Measurements from ENCODE around the gene PRSS8.
"Not testable (repeated sequence)": the region's sequence is repeated elsewhere in the genome, so short reads cannot be mapped to it uniquely, and the experiment has no call there.

The PRSS8 gene

DNA sequence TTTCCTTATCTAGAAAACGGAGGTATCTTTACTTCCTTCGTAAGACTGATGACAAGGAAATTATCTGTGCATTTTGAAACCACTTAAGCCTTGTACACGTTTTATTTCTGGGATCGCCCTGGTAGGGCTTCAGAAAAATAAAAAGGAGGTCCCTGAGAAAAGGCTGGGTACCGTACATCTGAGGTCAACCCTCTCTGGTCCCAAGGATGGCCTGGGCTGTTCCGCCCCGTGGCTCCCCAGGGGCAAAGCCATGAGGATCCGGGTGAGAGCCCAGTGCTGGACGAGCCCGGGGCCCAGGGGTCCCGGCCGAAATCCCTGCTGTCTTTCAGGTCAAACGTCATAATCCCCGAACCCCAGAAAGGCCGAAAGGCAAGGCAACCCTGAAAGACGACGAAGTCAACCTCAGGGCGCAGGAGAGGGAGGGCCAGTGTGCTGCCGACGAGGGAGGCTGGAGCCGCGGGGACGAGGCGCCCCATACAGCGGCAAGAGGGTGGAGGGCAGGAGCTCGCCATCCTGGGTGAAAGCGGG is 43.8 kb upstream of the PRSS8 start:
- peak overlapping the region; percentile 93 for H3K27ac ChIP-seq
- no peak for TF ChIP-seq ZFX (IDR thresholded peaks at IDR 0.05)
- TF ChIP-seq, protein P1, sequence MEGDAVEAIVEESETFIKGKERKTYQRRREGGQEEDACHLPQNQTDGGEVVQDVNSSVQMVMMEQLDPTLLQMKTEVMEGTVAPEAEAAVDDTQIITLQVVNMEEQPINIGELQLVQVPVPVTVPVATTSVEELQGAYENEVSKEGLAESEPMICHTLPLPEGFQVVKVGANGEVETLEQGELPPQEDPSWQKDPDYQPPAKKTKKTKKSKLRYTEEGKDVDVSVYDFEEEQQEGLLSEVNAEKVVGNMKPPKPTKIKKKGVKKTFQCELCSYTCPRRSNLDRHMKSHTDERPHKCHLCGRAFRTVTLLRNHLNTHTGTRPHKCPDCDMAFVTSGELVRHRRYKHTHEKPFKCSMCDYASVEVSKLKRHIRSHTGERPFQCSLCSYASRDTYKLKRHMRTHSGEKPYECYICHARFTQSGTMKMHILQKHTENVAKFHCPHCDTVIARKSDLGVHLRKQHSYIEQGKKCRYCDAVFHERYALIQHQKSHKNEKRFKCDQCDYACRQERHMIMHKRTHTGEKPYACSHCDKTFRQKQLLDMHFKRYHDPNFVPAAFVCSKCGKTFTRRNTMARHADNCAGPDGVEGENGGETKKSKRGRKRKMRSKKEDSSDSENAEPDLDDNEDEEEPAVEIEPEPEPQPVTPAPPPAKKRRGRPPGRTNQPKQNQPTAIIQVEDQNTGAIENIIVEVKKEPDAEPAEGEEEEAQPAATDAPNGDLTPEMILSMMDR (conservative IDR thresholded peaks at IDR 0.05) = no peak

DNA sequence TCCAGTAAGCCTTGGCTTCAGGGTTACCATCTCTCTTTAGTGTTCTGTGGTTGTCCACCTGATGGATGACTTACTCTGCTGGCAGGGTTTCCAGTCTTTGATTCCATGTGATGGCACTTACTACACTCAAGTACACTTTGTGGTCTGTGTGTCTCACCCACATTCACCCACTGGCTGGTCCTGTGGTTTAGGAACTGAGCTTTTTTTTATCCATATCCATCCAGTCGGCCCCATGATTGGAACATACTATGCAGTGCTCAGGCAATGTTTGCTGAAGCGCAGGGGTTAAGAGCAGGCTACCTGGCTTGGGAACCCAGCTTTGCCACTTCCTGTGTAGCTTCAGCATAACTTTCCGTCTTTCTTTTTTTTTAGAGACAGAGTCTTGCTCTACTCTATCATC is 41.6 kb upstream of the PRSS8 start:
- TF ChIP-seq, protein P1 (conservative IDR thresholded peaks at IDR 0.05) = no peak
- TF ChIP-seq ZFX (IDR thresholded peaks at IDR 0.05) = no peak
- no peak overlapping the region for H3K27ac ChIP-seq

DNA sequence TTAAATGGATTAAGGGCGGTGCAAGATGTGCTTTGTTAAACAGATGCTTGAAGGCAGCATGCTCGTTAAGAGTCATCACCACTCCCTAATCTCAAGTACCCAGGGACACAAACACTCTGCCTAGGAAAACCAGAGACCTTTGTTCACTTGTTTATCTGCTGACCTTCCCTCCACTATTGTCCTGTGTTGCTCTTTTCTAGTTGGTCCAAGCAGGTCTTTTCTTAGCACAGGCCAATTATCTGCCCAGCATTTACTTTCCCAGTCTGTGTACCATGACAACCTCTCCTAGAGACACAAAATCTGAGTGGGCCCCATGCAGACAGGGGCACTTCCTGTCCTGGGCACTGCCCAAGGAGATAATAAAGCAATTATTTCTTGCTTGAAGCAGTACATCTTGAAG is 34.5 kb upstream of the PRSS8 start:
- not testable (repeated sequence) for H3K27ac ChIP-seq

DNA sequence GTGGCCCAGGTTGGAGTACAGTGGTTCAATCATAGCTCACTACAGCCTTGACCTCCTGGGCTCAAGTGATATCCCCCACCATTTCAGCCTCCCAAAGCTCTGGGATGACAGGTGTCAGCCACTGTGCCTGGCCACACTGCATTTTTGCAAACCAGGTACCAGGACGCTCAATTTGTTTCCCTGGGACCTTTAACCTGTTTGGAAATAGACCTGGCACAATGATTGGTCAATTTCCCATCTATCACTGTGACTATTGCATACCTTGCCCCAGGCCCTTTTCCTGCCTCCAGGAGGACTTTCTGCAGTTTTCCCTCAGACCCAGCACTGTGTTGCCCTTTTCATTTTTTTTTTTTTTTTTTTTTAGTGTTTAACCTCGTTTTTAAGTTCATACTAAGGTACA is 33.3 kb upstream of the PRSS8 start:
- TF ChIP-seq, protein P1 (conservative IDR thresholded peaks at IDR 0.05) = no peak
- TF ChIP-seq ZFX (IDR thresholded peaks at IDR 0.05) = no peak
- no peak overlapping the region for H3K27ac ChIP-seq

DNA sequence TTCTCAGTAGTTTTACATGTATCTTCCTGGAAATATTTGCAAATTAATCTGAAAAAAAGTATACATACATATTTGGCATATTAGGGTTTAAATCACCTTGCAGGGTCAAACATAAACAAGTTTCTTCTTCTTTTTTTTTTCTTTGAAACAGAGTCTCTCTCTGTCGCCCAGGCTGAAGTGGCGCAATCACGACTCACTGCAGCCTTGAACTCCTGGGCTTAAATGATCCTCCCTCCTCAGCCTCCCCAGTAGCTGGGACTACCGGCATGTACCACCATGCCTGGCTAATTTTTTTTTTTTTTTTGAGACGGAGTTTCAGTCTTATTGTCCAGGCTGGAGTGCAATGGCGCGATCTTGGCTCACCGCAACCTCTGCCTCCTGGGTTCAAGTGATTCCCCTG is 31.8 kb upstream of the PRSS8 start:
- TF ChIP-seq ZFX (IDR thresholded peaks at IDR 0.05) = no peak
- TF ChIP-seq, protein P1 (conservative IDR thresholded peaks at IDR 0.05) = no peak
- no peak overlapping the region for H3K27ac ChIP-seq

DNA sequence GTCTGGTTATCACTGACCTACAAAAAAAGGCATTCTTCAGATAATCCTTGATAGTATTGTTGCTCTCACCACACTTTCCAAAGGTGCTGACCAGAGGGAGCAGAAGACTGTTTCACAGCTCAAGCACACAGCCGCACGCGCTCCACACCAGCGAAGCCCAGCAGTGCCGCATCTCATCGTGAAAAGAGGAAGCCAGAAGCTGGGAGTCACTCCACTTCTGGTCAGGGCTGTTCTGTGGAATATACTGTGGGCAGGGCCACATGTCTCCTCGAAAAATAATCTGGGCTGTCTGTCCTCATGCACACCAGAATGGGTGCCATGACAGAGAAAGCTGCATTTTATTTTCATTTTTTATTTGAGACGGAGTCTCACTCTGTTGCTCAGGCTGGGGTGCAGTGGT is 21.6 kb upstream of the PRSS8 start:
- no peak for TF ChIP-seq ZFX (IDR thresholded peaks at IDR 0.05)
- TF ChIP-seq, protein P1 (conservative IDR thresholded peaks at IDR 0.05) = no peak
- H3K27ac ChIP-seq = no peak overlapping the region

DNA sequence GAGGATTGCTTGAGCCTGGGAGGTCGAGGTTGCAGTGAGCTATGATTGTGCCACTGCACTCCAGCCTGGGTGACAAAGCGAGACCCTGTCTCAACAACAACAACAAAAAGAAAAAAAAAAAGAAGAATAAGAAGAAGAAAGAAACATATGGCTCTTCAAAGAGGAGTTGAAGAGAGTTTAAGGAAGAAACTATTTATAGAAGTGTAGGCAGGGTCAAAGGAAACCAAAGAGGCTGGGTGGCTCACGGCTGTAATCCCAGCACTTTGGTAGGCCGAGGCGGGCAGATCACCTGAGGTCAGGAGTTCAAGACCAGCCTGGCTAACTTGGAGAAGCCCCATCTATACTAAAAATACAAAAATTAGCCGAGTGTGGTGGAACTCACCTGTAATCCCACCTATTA is 15.4 kb upstream of the PRSS8 start:
- H3K27ac ChIP-seq = not testable (repeated sequence)

DNA sequence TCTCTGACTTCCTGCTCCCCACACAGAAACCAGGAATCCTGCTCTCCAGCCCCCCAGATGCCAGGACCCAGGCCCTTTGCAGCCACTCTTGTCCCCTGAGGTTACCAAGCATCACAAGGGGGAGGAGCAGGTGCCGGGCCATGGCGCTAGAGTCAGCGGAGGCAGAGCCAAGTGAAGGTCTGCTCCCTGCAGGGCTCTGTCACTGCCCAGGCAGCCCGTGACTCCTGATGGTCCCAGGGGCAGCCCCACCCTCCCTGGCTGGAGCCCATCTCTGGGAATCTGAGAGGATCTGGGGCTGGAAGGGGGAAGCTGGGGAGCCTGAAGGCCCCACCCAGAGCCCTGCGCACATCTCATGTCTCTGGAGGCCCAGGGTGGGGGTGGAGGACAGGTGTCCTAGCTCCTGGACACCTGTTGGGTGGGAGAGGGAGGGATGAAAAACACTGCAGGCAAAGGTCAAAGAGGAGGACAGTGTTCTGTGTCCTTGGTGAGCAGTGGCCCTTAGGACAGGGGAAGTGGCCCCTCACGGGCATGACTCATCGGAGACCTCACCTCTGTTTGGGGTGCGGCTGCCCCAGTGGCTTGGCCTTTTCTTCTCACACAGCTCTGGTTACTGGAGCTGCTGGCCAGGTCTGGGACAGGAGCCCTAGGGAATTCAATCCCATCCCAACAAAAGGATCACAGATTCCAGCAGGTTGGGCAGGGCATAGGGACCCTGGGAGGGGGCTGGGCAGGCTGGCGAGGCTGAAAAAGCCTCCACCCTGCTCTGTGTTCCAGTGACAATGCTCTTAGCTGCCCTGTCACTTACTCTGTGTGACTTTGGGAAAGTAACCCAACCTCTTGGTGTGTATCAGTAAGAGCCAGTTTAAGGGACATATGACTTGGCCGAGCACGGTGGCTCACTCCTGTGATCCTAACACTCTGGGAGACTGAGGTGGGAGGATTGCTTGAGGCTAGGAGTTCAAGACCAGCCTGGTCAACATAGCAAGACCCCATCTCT is 14.7 kb upstream of the PRSS8 start, which contains the start of gene PRSS36:
PRSS36 (minus strand) TSS at position 173 of the 997 bp plus-strand sequence; CDS start at position 142, 31 bp downstream.
- no peak within 1 kb of the TSS for H3K27ac ChIP-seq
- TF ChIP-seq, protein P1 (conservative IDR thresholded peaks at IDR 0.05) = no peak
- TF ChIP-seq ZFX (IDR thresholded peaks at IDR 0.05) = no peak

Measured in C4-2B (cell line).